ENCODE measurements around the gene SLC22A31. TPM values are rescaled to one million over a fixed set of nuclear protein-coding genes. Genes with fewer than 3 reads are reported as not detected.
"Not testable (repeated sequence)": the region's sequence is repeated elsewhere in the genome, so short reads cannot be mapped to it uniquely, and the experiment has no call there.

The SLC22A31 gene
- polyA plus RNA-seq, 1 of the 3 experiments (the other 2 are of a cell fraction) = 0.07 TPM

- peak overlapping the region; percentile 94 for H3K4me2 ChIP-seq
- H2AFZ ChIP-seq (ENCODE audit: low read depth) = peak overlapping the region; percentile 59; the same call in 1 of the 2 replicates
These were observed 48.1 kb upstream of the SLC22A31 start for GRCh38 chr16:89248196-89248982.

GRCh38 chr16:89247734-89248075 lies 47.4 kb upstream of the SLC22A31 start:
- not testable (repeated sequence) for H3K79me2 ChIP-seq (ENCODE audit: insufficient read depth); H3K36me3 ChIP-seq (replicated peaks in 1 of 2; ENCODE audit: control insufficient read depth in 1 of 2, insufficient read depth in 2 of 2, low read length in 1 of 2); H3K9me2 ChIP-seq; H3K27me3 ChIP-seq (ENCODE audit: insufficient read depth); H3K9ac ChIP-seq; DNase-seq; H3K9me3 ChIP-seq; H3F3A ChIP-seq (replicated peaks; ENCODE audit: insufficient read depth); H3K4me1 ChIP-seq (ENCODE audit: control insufficient read depth in 1 of 2, insufficient read depth in 2 of 2, low read depth in 1 of 2, low read length in 1 of 2); H3K27ac ChIP-seq (ENCODE audit: low read depth in 2 of 2, low read length in 1 of 2); H4K20me1 ChIP-seq (ENCODE audit: insufficient read depth)
- H3K4me2 ChIP-seq = peak overlapping the region; percentile 94
- ChIA-PET CTCF (interaction anchor here (0.8 to 1.0 kb wide), 2 partner anchors 15 to 317 kb away, joined by 3 to 4 read pairs; no protein-coding TSS in a partner anchor), POLR2A (interaction anchor here (0.7 to 1.5 kb wide), 3 partner anchors 30 to 260 kb away, joined by 3 to 8 read pairs (median 6); partner anchors contain the start of genes SPG7 and ZNF778)
- peak overlapping the region; percentile 59; the same call in 1 of the 2 replicates for H2AFZ ChIP-seq (ENCODE audit: low read depth)
- 3% methylated on average over 9 of the region's 45 CpGs for WGBS (ENCODE audit: low lambda C conversion rate)
- H3K4me3 ChIP-seq (ENCODE audit: low read depth in 2 of 2, low read length in 1 of 2) = peak overlapping the region; percentile 52 to 60

More at GRCh38 chr16:89248196-89248982, 48.1 kb upstream of the SLC22A31 start:
- POLR2A ChIA-PET = no interaction called here
- peak; percentile 40 for DNase-seq
- Histone ChIP-seq H3K79me2 (ENCODE audit: insufficient read depth) (no peaks in the 10 kb centered on the region), H3K9me2 (no peaks in the 10 kb centered on the region), H3K9ac (no peak overlapping the region), H3F3A (replicated peaks; ENCODE audit: insufficient read depth) (no peaks in the 10 kb centered on the region), H3K4me3 (ENCODE audit: low read depth in 2 of 2, low read length in 1 of 2) (peak overlapping the region; percentile 52 to 60), H3K27ac (ENCODE audit: low read depth in 2 of 2, low read length in 1 of 2) (no peak overlapping the region), H4K20me1 (ENCODE audit: insufficient read depth) (no peaks in the 10 kb centered on the region), H3K36me3 (replicated peaks in 1 of 2; ENCODE audit: control insufficient read depth in 1 of 2, insufficient read depth in 2 of 2, low read length in 1 of 2) (no peaks in the 10 kb centered on the region), H3K9me3 (no peaks in the 10 kb centered on the region), H3K27me3 (ENCODE audit: insufficient read depth) (no peaks in the 10 kb centered on the region), H3K4me1 (ENCODE audit: control insufficient read depth in 1 of 2, insufficient read depth in 2 of 2, low read depth in 1 of 2, low read length in 1 of 2) (peaks cover 0 to 4% of the 10 kb centered on the region in 2 experiments; a peak in 2 of 4 replicates)
- WGBS (ENCODE audit: low lambda C conversion rate) = 86% methylated on average over 49 of the region's 69 CpGs
- CTCF ChIA-PET = interaction anchor here (1.0 kb wide), 1 partner anchor 317 kb away, joined by 3 read pairs; no protein-coding TSS in a partner anchor
- TF ChIP-seq GABPA (IDR thresholded peaks at IDR 0.05; ENCODE audit: low read depth) (no peak), FOXJ3 (CRISPR knock-in tag; IDR thresholded peaks at IDR 0.05) (no peak), ZBTB33 (IDR thresholded peaks at IDR 0.05; ENCODE audit: borderline replicate concordance, low read depth) (no peak), ELF1 (IDR thresholded peaks at IDR 0.05) (no peak), TCF12 (IDR thresholded peaks at IDR 0.05) (no peak), GATA2 (CRISPR knock-in tag; IDR thresholded peaks at IDR 0.05) (no peak), MAX (IDR thresholded peaks at IDR 0.05; ENCODE audit: low read depth) (no peak), USF1 (IDR thresholded peaks at IDR 0.05; ENCODE audit: borderline replicate concordance, low read depth) (no peak), FOSL2 (IDR thresholded peaks at IDR 0.05; ENCODE audit: borderline replicate concordance, low read depth) (no peak), IRF3 (IDR thresholded peaks at IDR 0.05; ENCODE audit: low read depth, low read length) (no peak), RXRA (IDR thresholded peaks at IDR 0.05; ENCODE audit: borderline replicate concordance, low read depth) (no peak), USF2 (IDR thresholded peaks at IDR 0.05; ENCODE audit: borderline replicate concordance, low read depth, low read length) (no peak), TAF1 (IDR thresholded peaks at IDR 0.05; ENCODE audit: borderline replicate concordance, low read depth, low read length) (no peak), NRF1 (IDR thresholded peaks at IDR 0.05; ENCODE audit: low read depth, low read length) (no peak), MXI1 (IDR thresholded peaks at IDR 0.05; ENCODE audit: low read depth, low read length) (no peak), RCOR1 (IDR thresholded peaks at IDR 0.05; ENCODE audit: low read length) (no peak), POLR2AphosphoS5 (IDR thresholded peaks at IDR 0.05; ENCODE audit: low read depth, low read length) (no peak)

All from SK-N-SH (cell line).